ENCODE measurements around the gene MTM1. TPM values are rescaled to one million over a fixed set of nuclear protein-coding genes. Genes with fewer than 3 reads are reported as not detected.

Gene MTM1
- total and polyA plus RNA-seq, 9 of the 15 experiments (the other 6 are each of a cell fraction or from before 2014, with no cell fraction given): 5.6 to 13.3 (median 9.5) TPM

GRCh38 chrX:150525061-150525919 is 43.1 kb upstream of the MTM1 start:
- Histone ChIP-seq H3K27me3 (ENCODE audit: control insufficient read depth in 2 of 2, insufficient read depth in 2 of 2, low read length in 2 of 2) (peaks cover 0 to 15% of the 10 kb centered on the region in 2 experiments; a peak in 2 of 5 replicates), H3K9me3 (replicated peaks; ENCODE audit: control insufficient read depth, insufficient read depth, low read depth, low read length) (no peaks in the 10 kb centered on the region), H3K4me2 (ENCODE audit: insufficient read depth, low read length) (no peak overlapping the region), H3K36me3 (ENCODE audit: control insufficient read depth, insufficient read depth, low read length) (no peaks in the 10 kb centered on the region), H3K9ac (ENCODE audit: insufficient read depth in 1 of 2, low read depth in 2 of 2, low read length in 2 of 2) (no peak overlapping the region), H3K9me1 (ENCODE audit: control insufficient read depth, insufficient read depth, low read length) (no peaks in the 10 kb centered on the region), H3K27ac (ENCODE audit: extremely low read depth, low read depth, low read length) (no peak overlapping the region), H3K79me2 (ENCODE audit: control insufficient read depth, insufficient read depth, low read length) (no peaks in the 10 kb centered on the region), H3K4me1 (replicated peaks in 1 of 2; ENCODE audit: control insufficient read depth in 2 of 2, insufficient read depth in 2 of 2, low read length in 2 of 2) (no peaks in the 10 kb centered on the region), H2AFZ (ENCODE audit: low read depth, low read length) (no peak overlapping the region), H4K20me1 (replicated peaks; ENCODE audit: control insufficient read depth, insufficient read depth, low read length) (no peaks in the 10 kb centered on the region), H3K4me3 (no peak overlapping the region)
- POLR2A ChIA-PET: no interaction called here
- intact Hi-C loops (cut with micrococcal nuclease) (no loop called here), in situ Hi-C loops (cut with MboI) (no loop called here)
- WGBS (ENCODE audit: insufficient coverage, low coverage, missing lambda C conversion rate): 0% methylated on average over 7 of the region's 10 CpGs
- no peak for ATAC-seq
- no peak for DNase-seq (ENCODE audit: extremely low read depth in 1 of 4, low spot score in 3 of 4)
- no peak for FAIRE-seq
- CTCF ChIA-PET (ENCODE audit: low intra/inter-chr PET ratio): no interaction called here
- no peak for TF ChIP-seq ZNF23 (CRISPR knock-in tag; IDR thresholded peaks at IDR 0.05)
- TF ChIP-seq, protein P1, sequence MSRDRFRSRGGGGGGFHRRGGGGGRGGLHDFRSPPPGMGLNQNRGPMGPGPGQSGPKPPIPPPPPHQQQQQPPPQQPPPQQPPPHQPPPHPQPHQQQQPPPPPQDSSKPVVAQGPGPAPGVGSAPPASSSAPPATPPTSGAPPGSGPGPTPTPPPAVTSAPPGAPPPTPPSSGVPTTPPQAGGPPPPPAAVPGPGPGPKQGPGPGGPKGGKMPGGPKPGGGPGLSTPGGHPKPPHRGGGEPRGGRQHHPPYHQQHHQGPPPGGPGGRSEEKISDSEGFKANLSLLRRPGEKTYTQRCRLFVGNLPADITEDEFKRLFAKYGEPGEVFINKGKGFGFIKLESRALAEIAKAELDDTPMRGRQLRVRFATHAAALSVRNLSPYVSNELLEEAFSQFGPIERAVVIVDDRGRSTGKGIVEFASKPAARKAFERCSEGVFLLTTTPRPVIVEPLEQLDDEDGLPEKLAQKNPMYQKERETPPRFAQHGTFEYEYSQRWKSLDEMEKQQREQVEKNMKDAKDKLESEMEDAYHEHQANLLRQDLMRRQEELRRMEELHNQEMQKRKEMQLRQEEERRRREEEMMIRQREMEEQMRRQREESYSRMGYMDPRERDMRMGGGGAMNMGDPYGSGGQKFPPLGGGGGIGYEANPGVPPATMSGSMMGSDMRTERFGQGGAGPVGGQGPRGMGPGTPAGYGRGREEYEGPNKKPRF (IDR thresholded peaks at IDR 0.05; ENCODE audit: low read depth, low read length): no peak
- no peak for TF ChIP-seq ZNF707 (CRISPR knock-in tag; conservative IDR thresholded peaks at IDR 0.05)
- no peak for TF ChIP-seq MCM2 (IDR thresholded peaks at IDR 0.05; ENCODE audit: low read depth)
- no peak for TF ChIP-seq HDGF (IDR thresholded peaks at IDR 0.05)
- TF ChIP-seq ZFP30 (CRISPR knock-in tag; IDR thresholded peaks at IDR 0.05; ENCODE audit: borderline replicate concordance): no peak
- BruUV-seq (replicated peaks): no TSS peak
